ENCODE measurements around the gene BSDC1. TPM values are rescaled to one million over a fixed set of nuclear protein-coding genes. Genes with fewer than 3 reads are reported as not detected.

Gene BSDC1
- total and polyA plus RNA-seq, 2 of the 13 experiments (the other 11 are each of a cell fraction or from before 2014, with no cell fraction given) = 40.3 to 64.2 TPM

DNA sequence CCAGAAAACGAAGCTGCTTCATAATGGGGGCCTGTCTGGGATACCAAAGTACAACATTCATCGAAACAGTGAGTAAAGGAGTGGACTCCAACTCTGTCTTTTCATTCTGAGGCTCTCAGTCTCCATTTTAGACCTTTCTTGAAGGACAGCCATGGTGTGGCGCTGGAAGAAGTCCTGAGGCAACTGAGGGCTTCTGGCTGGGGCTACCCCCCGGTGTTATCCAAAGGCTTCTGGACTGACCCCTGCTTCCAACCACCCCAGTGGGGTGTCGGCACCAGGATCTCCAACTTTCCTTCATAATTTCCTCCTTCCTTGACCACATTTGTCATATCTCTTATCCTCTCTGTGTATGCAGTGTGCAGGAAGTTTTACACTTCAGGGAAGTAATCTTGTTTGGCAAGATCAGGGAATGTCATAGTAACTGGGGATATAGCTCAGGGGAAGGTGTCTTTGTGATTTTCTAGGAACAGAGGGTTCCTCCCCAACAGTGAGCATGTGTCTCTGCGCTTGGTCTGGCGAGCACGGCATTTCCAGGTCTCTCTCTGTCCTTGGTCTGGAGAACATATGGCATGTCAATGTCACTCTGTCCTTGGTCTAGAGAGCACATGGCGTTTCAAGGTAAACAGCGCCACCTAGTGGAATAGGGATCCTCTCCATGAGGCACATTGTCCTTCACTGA is 19.4 kb upstream of the BSDC1 start (continued):
- TF ChIP-seq, protein P1, sequence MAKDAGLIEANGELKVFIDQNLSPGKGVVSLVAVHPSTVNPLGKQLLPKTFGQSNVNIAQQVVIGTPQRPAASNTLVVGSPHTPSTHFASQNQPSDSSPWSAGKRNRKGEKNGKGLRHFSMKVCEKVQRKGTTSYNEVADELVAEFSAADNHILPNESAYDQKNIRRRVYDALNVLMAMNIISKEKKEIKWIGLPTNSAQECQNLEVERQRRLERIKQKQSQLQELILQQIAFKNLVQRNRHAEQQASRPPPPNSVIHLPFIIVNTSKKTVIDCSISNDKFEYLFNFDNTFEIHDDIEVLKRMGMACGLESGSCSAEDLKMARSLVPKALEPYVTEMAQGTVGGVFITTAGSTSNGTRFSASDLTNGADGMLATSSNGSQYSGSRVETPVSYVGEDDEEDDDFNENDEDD (CRISPR knock-in tag; IDR thresholded peaks at IDR 0.05; ENCODE audit: borderline replicate concordance) = peak; percentile 59; the same call in 1 of the 2 replicates
- 0 out of 2 replicates have a peak, but pooled peaks have one; percentile 16 for TF ChIP-seq MED1 (CRISPR knock-in tag; IDR thresholded peaks at IDR 0.05)
- no peak for TF ChIP-seq SCMH1 (CRISPR knock-in tag; IDR thresholded peaks at IDR 0.05; ENCODE audit: borderline replicate concordance)
- TF ChIP-seq SOX13 (IDR thresholded peaks at IDR 0.05) = no peak
- peak in 1 of 2 experiments; percentile 36; a peak in 1 of 4 replicates for TF ChIP-seq SOX13 (CRISPR knock-in tag; conservative IDR thresholded peaks at IDR 0.05 in 1 of 2, IDR thresholded peaks at IDR 0.05 in 1 of 2)
- TF ChIP-seq KDM4B (CRISPR knock-in tag; IDR thresholded peaks at IDR 0.05) = 0 out of 2 replicates have a peak, but pooled peaks have one; percentile 44
- peak; percentile 89; the same call in 1 of the 2 replicates for TF ChIP-seq MEIS1 (CRISPR knock-in tag; IDR thresholded peaks at IDR 0.05; ENCODE audit: borderline replicate concordance)
- peak; percentile 75; the same call in 1 of the 3 replicates for TF ChIP-seq MXI1 (IDR thresholded peaks at IDR 0.05; ENCODE audit: borderline replicate concordance, low read depth, low read length)
- peak; percentile 55 for TF ChIP-seq ERF (CRISPR knock-in tag; IDR thresholded peaks at IDR 0.05)
- TF ChIP-seq RXRB (CRISPR knock-in tag; IDR thresholded peaks at IDR 0.05; ENCODE audit: borderline replicate concordance) = peak; percentile 53
- no peak for TF ChIP-seq ZSCAN30 (CRISPR knock-in tag; IDR thresholded peaks at IDR 0.05)
- no peak for TF ChIP-seq ZFP62 (CRISPR knock-in tag; IDR thresholded peaks at IDR 0.05)
- 0 out of 2 replicates have a peak, but pooled peaks have one; percentile 32 for TF ChIP-seq RNF2 (conservative IDR thresholded peaks at IDR 0.05; ENCODE audit: low read depth)
- TF ChIP-seq TEAD3 (CRISPR knock-in tag; optimal IDR thresholded peaks at IDR 0.05; ENCODE audit: borderline replicate concordance) = peak; percentile 67
- TF ChIP-seq ZNF792 (CRISPR knock-in tag; IDR thresholded peaks at IDR 0.05) = peak; percentile 52; the same call in 1 of the 2 replicates
- TF ChIP-seq IRF2 (CRISPR knock-in tag; IDR thresholded peaks at IDR 0.05) = 0 out of 2 replicates have a peak, but pooled peaks have one; percentile 35
- peak; percentile 39; the same call in 1 of the 2 replicates for TF ChIP-seq THAP11 (CRISPR knock-in tag; IDR thresholded peaks at IDR 0.05)
- TF ChIP-seq CTCF (CRISPR knock-in tag; IDR thresholded peaks at IDR 0.05) = peak; percentile 96
- peak; percentile 96 for TF ChIP-seq STAG1 (CRISPR knock-in tag; IDR thresholded peaks at IDR 0.05)
- TF ChIP-seq XRCC5 (optimal IDR thresholded peaks at IDR 0.05; ENCODE audit: low read length) = peak; percentile 63
- TF ChIP-seq SPEN (CRISPR knock-in tag; IDR thresholded peaks at IDR 0.05; ENCODE audit: low read depth) = peak; percentile 59; the same call in 1 of the 2 replicates
- TF ChIP-seq, protein P2, sequence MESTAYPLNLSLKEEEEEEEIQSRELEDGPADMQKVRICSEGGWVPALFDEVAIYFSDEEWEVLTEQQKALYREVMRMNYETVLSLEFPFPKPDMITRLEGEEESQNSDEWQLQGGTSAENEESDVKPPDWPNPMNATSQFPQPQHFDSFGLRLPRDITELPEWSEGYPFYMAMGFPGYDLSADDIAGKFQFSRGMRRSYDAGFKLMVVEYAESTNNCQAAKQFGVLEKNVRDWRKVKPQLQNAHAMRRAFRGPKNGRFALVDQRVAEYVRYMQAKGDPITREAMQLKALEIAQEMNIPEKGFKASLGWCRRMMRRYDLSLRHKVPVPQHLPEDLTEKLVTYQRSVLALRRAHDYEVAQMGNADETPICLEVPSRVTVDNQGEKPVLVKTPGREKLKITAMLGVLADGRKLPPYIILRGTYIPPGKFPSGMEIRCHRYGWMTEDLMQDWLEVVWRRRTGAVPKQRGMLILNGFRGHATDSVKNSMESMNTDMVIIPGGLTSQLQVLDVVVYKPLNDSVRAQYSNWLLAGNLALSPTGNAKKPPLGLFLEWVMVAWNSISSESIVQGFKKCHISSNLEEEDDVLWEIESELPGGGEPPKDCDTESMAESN (CRISPR knock-in tag; conservative IDR thresholded peaks at IDR 0.05) = no peak
- TF ChIP-seq, protein P3, sequence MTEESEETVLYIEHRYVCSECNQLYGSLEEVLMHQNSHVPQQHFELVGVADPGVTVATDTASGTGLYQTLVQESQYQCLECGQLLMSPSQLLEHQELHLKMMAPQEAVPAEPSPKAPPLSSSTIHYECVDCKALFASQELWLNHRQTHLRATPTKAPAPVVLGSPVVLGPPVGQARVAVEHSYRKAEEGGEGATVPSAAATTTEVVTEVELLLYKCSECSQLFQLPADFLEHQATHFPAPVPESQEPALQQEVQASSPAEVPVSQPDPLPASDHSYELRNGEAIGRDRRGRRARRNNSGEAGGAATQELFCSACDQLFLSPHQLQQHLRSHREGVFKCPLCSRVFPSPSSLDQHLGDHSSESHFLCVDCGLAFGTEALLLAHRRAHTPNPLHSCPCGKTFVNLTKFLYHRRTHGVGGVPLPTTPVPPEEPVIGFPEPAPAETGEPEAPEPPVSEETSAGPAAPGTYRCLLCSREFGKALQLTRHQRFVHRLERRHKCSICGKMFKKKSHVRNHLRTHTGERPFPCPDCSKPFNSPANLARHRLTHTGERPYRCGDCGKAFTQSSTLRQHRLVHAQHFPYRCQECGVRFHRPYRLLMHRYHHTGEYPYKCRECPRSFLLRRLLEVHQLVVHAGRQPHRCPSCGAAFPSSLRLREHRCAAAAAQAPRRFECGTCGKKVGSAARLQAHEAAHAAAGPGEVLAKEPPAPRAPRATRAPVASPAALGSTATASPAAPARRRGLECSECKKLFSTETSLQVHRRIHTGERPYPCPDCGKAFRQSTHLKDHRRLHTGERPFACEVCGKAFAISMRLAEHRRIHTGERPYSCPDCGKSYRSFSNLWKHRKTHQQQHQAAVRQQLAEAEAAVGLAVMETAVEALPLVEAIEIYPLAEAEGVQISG (CRISPR knock-in tag; IDR thresholded peaks at IDR 0.05) = peak; percentile 34; the same call in 1 of the 2 replicates
- TF ChIP-seq SMC3 (IDR thresholded peaks at IDR 0.05; ENCODE audit: low read length) = peak; percentile 97

Data from HepG2 (cell line).